CMK (cell line): ENCODE results near the gene GLYATL1B.
A peak's percentile ranks its signal among the peaks of the same experiment; 100 is the strongest.
"Not testable (repeated sequence)": the region's sequence is repeated elsewhere in the genome, so short reads cannot be mapped to it uniquely, and the experiment has no call there.

Experiments
- DNase-seq: peaks from one replicate; pipeline ENCODE4 v3.0.0-alpha.2; 2010; ENCODE audit warnings: low read depth

GLYATL1B gene, protein sequence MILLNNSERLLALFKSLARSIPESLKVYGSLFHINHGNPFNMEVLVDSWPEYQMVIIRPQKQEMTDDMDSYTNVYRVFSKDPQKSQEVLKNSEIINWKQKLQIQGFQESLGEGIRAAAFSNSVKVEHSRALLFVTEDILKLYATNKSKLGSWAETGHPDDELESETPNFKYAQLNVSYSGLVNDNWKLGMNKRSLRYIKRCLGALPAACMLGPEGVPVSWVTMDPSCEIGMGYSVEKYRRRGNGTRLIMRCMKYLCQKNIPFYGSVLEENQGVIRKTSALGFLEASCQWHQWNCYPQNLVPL

DNA sequence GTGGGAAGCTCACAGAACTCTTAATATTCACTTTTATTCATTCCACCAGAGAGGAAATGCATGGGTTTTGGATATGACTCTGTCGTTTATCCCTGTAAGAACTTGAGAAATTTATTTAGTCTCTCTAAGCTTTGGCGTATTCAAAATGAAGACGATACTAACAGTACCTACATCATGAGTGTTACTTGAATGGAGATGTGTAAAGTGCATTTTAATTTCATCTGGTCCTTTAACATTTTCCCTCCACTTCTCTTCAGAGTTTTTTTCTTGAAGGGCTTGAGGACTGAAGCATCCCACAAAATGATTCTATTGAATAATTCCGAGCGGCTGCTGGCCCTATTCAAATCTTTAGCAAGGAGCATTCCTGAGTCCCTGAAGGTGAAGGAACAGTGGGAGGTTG lies at the start of gene GLYATL1B:
TSS of gene GLYATL1B (plus strand) at position 301 of the 400 bp plus-strand sequence. CDS start at position 301, 0 bp downstream.
- not testable (repeated sequence) for DNase-seq

DNA sequence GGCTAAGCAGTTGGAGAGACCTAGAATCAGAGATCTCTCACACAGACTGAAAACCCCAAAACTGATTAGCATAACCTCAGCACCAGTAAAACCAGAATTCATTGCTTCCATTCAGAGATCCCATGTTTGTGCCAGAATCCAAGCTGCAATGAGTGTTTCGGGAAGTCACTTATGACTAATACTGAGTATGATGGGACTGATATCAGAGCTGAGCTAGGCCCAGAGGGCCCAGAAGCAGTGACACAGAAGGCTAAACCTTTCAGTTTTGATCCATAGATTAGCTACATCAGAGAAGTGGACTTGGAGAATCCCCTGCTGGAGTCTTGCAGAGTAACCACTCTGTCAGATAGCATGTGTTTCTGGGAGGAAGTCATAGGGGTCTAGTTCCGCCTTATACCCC lies 49.6 kb upstream of the GLYATL1B start:
- not testable (repeated sequence) for DNase-seq

- not testable (repeated sequence) for DNase-seq
Observed at GRCh38 chr11:59037434-59037833, 48.7 kb upstream of the GLYATL1B start.

GRCh38 chr11:59040607-59041006 lies 45.5 kb upstream of the GLYATL1B start:
- no peak for DNase-seq

- DNase-seq: not testable (repeated sequence)
Observed at GRCh38 chr11:59051383-59051782, 34.7 kb upstream of the GLYATL1B start.

- DNase-seq: not testable (repeated sequence)
Observed at GRCh38 chr11:59052355-59052754, 33.8 kb upstream of the GLYATL1B start.

GRCh38 chr11:59053387-59053786 lies 32.7 kb upstream of the GLYATL1B start:
- peak; percentile 44 for DNase-seq

DNA sequence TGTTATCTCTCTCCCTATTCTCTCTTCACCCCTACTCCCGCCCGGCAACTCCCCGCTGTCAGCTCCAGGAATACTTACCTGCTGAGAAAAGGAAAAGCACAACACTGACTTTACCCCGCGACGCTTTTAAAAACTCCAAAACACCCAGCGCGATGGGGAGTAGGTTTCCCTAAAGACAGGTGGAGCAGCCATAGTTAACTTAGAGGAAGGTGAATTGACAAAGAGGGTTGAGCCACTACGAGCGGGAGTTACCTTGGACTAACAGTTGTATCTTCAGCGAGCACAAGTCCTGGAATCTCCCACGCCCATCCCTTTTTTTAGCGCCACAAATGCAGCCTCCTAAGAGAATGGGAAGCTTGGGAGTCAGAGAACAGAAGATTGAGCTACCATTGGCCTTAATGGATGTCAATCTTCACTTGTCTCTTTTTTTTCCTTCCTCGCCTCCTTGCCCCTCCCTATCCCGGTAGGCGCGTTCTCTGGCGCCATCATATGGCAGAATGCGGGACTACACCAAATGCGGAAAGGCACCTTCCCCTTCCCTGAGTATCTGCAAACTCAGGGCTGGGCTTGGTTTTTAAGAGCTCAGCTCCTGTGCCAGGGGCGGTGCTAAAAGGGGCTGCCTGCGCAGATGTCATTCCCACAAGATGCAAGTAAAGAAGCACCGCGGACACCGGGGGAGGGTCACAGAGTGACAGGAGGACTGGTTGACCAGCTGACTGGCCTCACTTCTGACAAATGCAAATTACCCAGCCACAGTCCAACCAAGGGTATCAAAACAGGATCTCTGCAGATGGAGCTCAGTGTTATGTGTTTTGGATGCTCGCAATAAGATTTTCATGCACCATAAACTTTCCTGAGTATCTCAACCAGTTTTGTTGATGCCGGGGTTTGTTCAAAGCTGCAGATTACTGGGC lies 27.7 kb upstream of the GLYATL1B start:
- peak; percentile 78 for DNase-seq

DNA sequence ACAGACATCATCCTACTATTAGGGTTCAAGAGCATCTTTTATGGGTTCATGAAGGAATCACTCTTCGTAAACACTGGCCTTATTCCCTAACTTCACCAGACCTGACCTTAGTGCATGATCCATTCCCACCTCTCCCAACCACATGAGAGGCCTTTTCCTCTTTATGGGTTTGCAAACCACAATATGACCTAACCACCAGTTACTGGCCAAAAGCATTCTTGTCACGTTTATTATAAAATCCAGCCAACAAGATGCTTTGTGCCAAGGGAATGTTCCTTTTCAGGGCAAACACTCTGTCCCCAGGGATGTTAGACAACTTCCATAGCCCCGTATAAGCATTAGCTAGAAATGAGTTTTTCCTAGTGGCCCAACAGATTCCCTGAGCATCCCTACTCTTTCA lies 26.0 kb upstream of the GLYATL1B start:
- DNase-seq: not testable (repeated sequence)

GRCh38 chr11:59062602-59063529 lies 23.2 kb upstream of the GLYATL1B start:
- no peak for DNase-seq

DNA sequence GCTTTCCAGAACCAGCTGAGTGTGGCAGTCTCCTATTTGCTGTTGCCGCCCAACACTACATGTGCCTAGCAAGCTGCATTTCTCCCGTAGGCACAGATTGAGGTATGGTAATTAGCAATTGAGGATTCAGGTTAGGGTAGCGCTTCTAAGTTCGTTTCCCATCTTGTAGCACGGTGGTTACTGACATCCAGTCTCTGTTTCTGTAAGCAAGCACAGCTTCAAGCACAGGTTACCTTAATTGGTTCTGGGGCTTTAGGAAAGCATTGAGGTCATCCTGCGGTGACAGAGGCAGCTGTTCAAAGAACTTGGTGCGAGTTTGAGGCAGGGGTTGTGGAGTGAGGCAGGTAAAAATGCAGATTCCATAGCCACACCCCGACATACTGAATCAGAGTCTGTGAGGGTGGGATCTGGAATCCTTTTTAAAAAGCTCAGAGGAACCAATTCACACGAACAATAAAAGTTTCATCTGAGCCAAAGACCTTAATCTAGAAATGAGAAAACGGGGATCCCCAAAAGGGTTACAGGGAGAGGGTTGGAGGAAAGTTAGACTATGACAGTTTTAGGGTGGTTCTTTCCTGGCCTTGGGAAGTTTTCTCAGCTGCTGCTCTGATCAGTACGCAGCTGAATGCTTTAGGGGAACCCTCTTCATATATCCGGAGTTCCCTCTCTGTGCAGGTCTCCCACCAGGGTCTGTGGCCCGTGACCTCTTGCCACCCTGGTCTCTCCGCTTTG lies 21.9 kb upstream of the GLYATL1B start:
- DNase-seq: not testable (repeated sequence)

- DNase-seq: no peak
Observed at GRCh38 chr11:59069087-59069486, 17.0 kb upstream of the GLYATL1B start.

GRCh38 chr11:59076876-59077571 lies 9.1 kb upstream of the GLYATL1B start:
- DNase-seq: no peak

GRCh38 chr11:59078435-59078834 lies 7.7 kb upstream of the GLYATL1B start:
- no peak for DNase-seq

GRCh38 chr11:59079086-59079485 lies 7.0 kb upstream of the GLYATL1B start:
- DNase-seq: no peak

DNA sequence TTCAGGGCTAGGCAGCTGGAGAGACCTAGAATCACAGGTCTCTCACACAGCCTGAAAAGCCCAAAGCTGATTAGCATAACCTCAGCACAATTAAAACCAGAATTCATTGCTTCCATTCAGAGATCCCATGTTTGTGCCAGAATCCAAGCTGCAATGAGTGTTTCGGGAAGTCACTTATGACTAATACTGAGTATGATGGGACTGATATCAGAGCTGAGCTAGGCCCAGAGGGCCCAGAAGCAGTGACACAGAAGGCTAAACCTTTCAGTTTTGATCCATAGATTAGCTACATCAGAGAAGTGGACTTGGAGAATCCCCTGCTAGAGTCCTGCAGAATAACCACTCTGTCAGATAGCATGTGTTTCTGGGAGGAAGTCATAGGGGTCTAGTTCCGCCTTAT lies 5.7 kb upstream of the GLYATL1B start:
- DNase-seq: not testable (repeated sequence)

DNA sequence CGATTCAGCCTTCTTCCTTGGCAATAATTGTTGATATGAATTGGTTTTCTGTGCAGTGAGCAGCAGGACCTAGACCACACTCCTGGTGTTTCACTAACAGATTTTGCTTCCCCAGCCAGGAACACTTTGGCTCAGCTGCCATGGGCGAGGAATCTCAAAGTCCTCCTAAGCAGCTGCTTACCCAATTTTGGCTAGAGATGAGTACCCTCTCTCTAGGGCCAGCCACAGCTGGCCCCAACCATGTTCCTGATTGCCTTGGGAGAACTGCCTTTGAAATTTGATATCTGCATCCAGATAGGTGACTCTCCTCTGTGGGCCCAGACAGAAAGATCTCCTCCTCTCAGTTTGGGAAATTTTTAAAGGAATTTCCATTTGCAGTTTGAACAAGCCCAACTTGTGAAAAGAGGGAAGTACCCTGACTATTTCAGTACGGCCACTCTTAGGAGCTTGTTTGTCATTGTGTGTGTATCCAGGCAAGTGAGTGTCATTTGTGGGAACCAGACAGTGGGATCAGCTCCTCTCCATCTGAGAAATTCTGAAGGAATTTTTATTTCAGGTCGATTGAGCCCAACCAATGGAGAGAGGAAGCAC lies 4.6 kb upstream of the GLYATL1B start:
- DNase-seq: not testable (repeated sequence)

GRCh38 chr11:59088162-59088561 lies 2.1 kb downstream of the GLYATL1B start:
- DNase-seq: no peak

GRCh38 chr11:59093576-59093975 lies 7.5 kb downstream of the GLYATL1B start:
- not testable (repeated sequence) for DNase-seq

GRCh38 chr11:59095225-59095624 lies 9.1 kb downstream of the GLYATL1B start:
- not testable (repeated sequence) for DNase-seq
